H1 (cell line): Measurements from ENCODE around the gene TXNDC15. TPM values are rescaled to one million over a fixed set of nuclear protein-coding genes. Genes with fewer than 3 reads are reported as not detected.

ENCODE experiments used
- ASH2L ChIP-seq: fragments of 200-600, 300-600 bp; sonication (generic); IDR thresholded peaks from one replicate; pipeline ENCODE4 v1.7.1; 2017; ENCODE audit warnings: low read length
- BRCA1 ChIP-seq: IDR thresholded peaks from 2 replicates; pipeline ENCODE4 v1.6.1; 2012; ENCODE audit warnings: low read depth, low read length, improper control_type of control experiment
- E2F6 ChIP-seq: IDR thresholded peaks from 2 replicates; pipeline ENCODE4 v1.6.1; 2012; ENCODE audit warnings: inconsistent platforms
- GTF2F1 ChIP-seq: IDR thresholded peaks from 2 replicates; pipeline ENCODE4 v1.6.1; 2012; ENCODE audit warnings: low read depth, low read length, improper control_type of control experiment, borderline replicate concordance
- JUN ChIP-seq: IDR thresholded peaks from 2 replicates; pipeline ENCODE4 v1.6.1; 2011; ENCODE audit warnings: low read depth, mild to moderate bottlenecking, improper control_type of control experiment, low read length
- SIRT6 ChIP-seq: IDR thresholded peaks from one replicate; pipeline ENCODE4 v1.7.1; 2012; ENCODE audit warnings: low read length, inconsistent platforms
- SP1 ChIP-seq: IDR thresholded peaks from 2 replicates; pipeline ENCODE4 v1.6.1; 2011; ENCODE audit warnings: low read depth, low read length
- TBP ChIP-seq: IDR thresholded peaks from 2 replicates; pipeline ENCODE4 v1.6.1; 2011; ENCODE audit warnings: low read depth, low read length, improper control_type of control experiment
- polyA plus RNA-seq, 7 experiments: library from polyadenylated mRNA; depleted of rRNA in 3 of 7; stranded (reverse) in 5 of 7; unstranded in 2 of 7; fragments of >200 nt in 5 of 7; fragments of 200-250 nt in 2 of 7; gene quantifications; 1 replicate in 5 of 7; 2 replicates in 1 of 7; 4 replicates in 1 of 7; pipeline versions ENCODE4 v1.2.1 to v1.2.3, GENCODE V29; 2011 to 2013; ENCODE audit warnings: missing spikeins in 2 of 7, mixed read lengths in 2 of 7
- total RNA-seq: library from RNA; stranded (reverse); fragmentation: NEBNext Ultra II Directional; extraction: Animal tissue kit (Norgen Biotek cat#: 25700); gene quantifications from 2 replicates; pipeline ENCODE4 v1.2.1, GENCODE V29; 2021
- TF ChIP-seq, protein P1 (sequence below): fragments of 300-600 bp; sonication (generic); IDR thresholded peaks from 2 replicates; pipeline ENCODE4 v1.7.1; 2012; ENCODE audit warnings: low read length, moderate library complexity, mild to moderate bottlenecking, inconsistent platforms; ENCODE audit not compliant: insufficient replicate concordance
- TF ChIP-seq, protein P2 (sequence below): IDR thresholded peaks from 2 replicates; pipeline ENCODE4 v1.6.1; 2012; ENCODE audit warnings: inconsistent platforms

Gene TXNDC15
- total and polyA plus RNA-seq, 2 of the 8 experiments (the other 6 are each of a cell fraction or from before 2014, with no cell fraction given) = 20.1 to 30.8 TPM

DNA sequence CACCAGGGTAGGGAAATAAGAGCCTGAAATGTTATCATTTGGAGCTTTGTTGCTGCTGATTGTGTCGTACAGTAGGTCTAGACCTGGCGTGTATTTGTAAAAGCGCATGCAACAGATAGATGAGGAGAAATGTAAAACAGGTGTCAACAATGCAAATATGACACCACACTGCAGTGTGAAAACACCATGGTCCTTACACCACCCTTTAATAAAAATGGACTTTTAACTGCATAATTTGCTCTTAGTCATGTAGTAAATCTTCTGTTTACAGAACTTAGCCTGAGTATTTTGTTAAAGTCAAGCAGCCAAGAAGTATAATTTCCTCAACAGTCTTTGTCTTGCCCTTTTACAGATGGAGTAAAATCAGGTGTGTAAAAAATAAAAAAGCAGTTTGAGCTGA, 44.7 kb downstream of the TXNDC15 start (continued):
- TF ChIP-seq, protein P1, sequence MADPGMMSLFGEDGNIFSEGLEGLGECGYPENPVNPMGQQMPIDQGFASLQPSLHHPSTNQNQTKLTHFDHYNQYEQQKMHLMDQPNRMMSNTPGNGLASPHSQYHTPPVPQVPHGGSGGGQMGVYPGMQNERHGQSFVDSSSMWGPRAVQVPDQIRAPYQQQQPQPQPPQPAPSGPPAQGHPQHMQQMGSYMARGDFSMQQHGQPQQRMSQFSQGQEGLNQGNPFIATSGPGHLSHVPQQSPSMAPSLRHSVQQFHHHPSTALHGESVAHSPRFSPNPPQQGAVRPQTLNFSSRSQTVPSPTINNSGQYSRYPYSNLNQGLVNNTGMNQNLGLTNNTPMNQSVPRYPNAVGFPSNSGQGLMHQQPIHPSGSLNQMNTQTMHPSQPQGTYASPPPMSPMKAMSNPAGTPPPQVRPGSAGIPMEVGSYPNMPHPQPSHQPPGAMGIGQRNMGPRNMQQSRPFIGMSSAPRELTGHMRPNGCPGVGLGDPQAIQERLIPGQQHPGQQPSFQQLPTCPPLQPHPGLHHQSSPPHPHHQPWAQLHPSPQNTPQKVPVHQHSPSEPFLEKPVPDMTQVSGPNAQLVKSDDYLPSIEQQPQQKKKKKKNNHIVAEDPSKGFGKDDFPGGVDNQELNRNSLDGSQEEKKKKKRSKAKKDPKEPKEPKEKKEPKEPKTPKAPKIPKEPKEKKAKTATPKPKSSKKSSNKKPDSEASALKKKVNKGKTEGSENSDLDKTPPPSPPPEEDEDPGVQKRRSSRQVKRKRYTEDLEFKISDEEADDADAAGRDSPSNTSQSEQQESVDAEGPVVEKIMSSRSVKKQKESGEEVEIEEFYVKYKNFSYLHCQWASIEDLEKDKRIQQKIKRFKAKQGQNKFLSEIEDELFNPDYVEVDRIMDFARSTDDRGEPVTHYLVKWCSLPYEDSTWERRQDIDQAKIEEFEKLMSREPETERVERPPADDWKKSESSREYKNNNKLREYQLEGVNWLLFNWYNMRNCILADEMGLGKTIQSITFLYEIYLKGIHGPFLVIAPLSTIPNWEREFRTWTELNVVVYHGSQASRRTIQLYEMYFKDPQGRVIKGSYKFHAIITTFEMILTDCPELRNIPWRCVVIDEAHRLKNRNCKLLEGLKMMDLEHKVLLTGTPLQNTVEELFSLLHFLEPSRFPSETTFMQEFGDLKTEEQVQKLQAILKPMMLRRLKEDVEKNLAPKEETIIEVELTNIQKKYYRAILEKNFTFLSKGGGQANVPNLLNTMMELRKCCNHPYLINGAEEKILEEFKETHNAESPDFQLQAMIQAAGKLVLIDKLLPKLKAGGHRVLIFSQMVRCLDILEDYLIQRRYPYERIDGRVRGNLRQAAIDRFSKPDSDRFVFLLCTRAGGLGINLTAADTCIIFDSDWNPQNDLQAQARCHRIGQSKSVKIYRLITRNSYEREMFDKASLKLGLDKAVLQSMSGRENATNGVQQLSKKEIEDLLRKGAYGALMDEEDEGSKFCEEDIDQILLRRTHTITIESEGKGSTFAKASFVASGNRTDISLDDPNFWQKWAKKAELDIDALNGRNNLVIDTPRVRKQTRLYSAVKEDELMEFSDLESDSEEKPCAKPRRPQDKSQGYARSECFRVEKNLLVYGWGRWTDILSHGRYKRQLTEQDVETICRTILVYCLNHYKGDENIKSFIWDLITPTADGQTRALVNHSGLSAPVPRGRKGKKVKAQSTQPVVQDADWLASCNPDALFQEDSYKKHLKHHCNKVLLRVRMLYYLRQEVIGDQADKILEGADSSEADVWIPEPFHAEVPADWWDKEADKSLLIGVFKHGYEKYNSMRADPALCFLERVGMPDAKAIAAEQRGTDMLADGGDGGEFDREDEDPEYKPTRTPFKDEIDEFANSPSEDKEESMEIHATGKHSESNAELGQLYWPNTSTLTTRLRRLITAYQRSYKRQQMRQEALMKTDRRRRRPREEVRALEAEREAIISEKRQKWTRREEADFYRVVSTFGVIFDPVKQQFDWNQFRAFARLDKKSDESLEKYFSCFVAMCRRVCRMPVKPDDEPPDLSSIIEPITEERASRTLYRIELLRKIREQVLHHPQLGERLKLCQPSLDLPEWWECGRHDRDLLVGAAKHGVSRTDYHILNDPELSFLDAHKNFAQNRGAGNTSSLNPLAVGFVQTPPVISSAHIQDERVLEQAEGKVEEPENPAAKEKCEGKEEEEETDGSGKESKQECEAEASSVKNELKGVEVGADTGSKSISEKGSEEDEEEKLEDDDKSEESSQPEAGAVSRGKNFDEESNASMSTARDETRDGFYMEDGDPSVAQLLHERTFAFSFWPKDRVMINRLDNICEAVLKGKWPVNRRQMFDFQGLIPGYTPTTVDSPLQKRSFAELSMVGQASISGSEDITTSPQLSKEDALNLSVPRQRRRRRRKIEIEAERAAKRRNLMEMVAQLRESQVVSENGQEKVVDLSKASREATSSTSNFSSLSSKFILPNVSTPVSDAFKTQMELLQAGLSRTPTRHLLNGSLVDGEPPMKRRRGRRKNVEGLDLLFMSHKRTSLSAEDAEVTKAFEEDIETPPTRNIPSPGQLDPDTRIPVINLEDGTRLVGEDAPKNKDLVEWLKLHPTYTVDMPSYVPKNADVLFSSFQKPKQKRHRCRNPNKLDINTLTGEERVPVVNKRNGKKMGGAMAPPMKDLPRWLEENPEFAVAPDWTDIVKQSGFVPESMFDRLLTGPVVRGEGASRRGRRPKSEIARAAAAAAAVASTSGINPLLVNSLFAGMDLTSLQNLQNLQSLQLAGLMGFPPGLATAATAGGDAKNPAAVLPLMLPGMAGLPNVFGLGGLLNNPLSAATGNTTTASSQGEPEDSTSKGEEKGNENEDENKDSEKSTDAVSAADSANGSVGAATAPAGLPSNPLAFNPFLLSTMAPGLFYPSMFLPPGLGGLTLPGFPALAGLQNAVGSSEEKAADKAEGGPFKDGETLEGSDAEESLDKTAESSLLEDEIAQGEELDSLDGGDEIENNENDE = no peak
- TF ChIP-seq E2F6 (no peak), SIRT6 (no peak), JUN (no peak), GTF2F1 (no peak), SP1 (no peak), ASH2L (no peak), TBP (no peak), BRCA1 (no peak)
- TF ChIP-seq, protein P2, sequence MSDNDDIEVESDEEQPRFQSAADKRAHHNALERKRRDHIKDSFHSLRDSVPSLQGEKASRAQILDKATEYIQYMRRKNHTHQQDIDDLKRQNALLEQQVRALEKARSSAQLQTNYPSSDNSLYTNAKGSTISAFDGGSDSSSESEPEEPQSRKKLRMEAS = no peak
